Superior temporal gyrus (tissue), 1 donor: ENCODE measurements around the gene F10.

Source experiments
- DNase-seq: peaks from one replicate; pipeline ENCODE4 v3.0.0-alpha.2; 2016; ENCODE audit errors: extremely low spot score

Gene F10

GRCh38 chr13:113115363-113116205 is 7.0 kb upstream of the F10 start:
- DNase-seq: no peak

GRCh38 chr13:113116206-113116800 is 6.3 kb upstream of the F10 start:
- DNase-seq: no peak

DNA sequence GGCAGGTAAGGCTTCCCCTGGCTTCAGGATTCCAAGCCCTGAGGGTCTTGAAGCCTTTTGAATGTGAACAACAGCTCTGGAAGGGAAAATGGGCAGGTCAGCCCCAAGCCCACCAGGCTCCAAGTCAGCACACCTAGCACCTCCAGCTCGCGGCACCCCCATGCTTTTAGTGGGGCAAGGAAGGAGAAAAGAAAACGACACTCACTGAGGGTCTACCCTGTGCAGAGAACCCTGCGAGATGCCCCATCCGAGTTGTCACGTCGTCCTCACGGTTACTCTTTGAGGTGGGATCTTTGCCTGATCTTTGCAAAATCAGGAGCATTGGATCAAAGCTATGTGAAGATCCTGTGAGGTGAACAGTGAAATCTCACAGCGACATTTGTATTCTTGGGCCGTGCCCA is 5.7 kb upstream of the F10 start:
- no peak for DNase-seq

DNA sequence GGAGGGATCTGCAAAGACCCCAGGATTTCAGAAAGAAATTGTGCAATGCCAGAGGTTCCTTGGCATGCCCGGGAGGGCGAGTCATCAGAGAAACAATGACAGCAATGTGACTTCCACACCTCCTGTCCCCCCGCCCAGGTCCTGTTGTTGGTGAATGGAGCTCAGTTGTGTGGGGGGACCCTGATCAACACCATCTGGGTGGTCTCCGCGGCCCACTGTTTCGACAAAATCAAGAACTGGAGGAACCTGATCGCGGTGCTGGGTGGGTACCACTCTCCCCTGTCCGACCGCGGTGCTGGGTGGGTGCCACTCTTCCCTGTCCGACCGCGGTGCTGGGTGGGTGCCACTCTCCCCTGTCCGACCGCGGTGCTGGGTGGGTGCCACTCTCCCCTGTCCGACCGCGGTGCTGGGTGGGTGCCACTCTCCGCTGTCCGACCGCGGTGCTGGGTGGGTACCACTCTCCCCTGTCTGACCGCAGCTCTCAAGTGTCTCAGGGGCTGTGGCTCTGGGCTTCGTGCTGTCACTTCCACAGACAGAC is 5.2 kb upstream of the F10 start:
- no peak for DNase-seq

DNA sequence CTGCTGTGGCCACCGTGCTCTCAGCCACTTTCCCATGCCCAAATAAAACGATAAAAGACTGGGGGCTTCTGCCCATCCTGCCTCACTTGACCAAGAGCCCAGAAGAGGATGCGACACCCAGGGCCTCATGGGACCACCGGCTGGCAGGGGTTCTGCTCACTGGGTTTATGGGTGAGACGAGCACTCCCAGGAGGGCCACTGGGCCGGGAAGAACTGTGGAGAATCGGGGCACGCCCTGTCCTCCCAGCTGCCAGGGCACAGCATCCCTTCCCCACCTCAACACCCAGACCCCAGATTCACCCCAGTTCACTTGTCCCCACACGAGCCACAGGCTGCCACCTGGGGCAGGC is 4.7 kb upstream of the F10 start:
- DNase-seq: no peak

GRCh38 chr13:113118261-113119021 is 4.2 kb upstream of the F10 start:
- no peak for DNase-seq

DNA sequence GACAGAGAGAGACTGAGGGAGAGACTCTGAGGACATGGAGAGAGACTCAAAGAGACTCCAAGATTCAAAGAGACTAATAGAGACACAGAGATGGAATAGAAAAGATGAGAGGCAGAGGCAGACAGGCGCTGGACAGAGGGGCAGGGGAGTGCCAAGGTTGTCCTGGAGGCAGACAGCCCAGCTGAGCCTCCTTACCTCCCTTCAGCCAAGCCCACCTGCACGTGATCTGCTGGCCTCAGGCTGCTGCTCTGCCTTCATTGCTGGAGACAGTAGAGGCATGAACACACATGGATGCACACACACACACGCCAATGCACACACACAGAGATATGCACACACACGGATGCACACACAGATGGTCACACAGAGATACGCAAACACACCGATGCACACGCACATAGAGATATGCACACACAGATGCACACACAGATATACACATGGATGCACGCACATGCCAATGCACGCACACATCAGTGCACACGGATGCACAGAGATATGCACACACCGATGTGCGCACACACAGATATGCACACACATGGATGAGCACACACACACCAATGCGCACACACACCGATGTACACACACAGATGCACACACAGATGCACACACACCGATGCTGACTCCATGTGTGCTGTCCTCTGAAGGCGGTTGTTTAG is 3.3 kb upstream of the F10 start:
- no peak for DNase-seq

- DNase-seq: no peak
These were observed 2.8 kb upstream of the F10 start for GRCh38 chr13:113119822-113120189.

DNA sequence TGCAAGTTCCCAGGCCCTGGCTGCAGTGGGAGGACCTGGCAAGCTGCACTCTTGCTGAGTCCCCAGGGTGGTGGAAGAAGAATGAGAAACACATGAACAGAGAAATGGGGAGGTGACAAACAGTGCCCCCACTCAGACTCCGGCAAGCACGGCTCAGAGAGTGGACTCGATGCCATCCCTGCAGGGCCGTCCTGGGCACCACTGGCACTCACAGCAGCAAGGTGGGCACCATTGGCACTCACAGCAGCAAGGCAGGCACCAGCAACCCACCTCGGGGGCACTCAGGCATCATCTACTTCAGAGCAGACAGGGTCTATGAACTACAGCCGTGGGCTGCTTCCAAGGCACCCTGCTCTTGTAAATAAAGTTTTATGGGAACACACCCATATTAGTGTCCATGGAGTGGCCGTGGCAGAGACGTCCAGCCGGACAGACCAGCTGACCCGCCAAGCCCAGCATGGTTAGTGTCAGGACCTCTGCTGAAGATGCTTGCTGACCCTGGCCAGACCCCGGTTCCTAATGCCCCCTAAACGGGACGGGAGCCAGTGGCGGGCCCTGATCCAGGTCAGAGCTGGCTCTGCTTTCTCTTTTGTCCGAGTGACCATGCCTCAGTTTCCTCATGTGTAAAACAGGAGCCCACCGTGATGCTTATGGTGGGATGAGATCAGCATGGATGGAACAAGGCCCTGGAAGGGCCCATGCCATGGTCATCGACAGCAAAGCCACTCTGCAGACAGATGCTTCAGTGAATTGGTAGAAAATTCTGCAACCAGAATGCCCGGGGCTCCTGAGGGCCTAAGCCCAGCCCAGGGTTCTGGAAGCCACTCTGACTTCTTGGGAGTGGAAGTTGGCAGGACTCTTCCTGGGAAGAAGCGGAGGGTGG is 2.1 kb upstream of the F10 start:
- no peak for DNase-seq

- no peak for DNase-seq
These were observed 1.2 kb upstream of the F10 start for GRCh38 chr13:113121183-113121927.

GRCh38 chr13:113121928-113122471 is 599 bp upstream of the F10 start:
- DNase-seq: no peak

GRCh38 chr13:113123226-113124201 is 915 bp downstream of the F10 start:
- DNase-seq: no peak

GRCh38 chr13:113124211-113124970 is 1.8 kb downstream of the F10 start:
- no peak for DNase-seq

GRCh38 chr13:113125506-113126264 is 3.1 kb downstream of the F10 start:
- no peak for DNase-seq

GRCh38 chr13:113126265-113127150 is 3.9 kb downstream of the F10 start:
- no peak for DNase-seq

DNA sequence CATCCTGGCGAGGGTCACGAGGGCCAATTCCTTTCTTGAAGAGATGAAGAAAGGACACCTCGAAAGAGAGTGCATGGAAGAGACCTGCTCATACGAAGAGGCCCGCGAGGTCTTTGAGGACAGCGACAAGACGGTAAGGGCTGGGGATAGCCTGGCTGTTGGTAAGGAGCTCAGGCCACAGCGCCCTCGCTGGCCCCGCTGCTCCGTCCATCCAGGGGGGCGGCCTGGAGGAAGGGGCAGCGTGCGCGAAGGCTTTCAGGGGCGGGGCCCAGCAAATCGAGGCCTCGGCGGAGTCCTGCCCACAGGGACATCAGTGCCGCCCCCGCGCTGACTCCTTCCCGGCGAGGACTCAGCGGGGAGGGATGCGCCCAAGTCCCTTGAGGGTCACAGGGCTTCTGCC is 6.9 kb downstream of the F10 start:
- no peak for DNase-seq
